ENCODE data around the gene MYOM3. TPM values are rescaled to one million over a fixed set of nuclear protein-coding genes. Genes with fewer than 3 reads are reported as not detected.

The MYOM3 gene
- total and polyA plus RNA-seq, 2 of the 4 experiments (the other 2 are of a cell fraction), result 0.03 TPM; not detected in 1

- Histone ChIP-seq H3K4ac (ENCODE audit: low read depth, low read length) (no peak overlapping the region), H3K14ac (replicated peaks; ENCODE audit: low read depth, low read length) (no peak overlapping the region), H3K56ac (ENCODE audit: extremely low read depth, insufficient read depth, low read length) (no peak overlapping the region), H2BK120ac (ENCODE audit: low read depth, low read length) (no peak overlapping the region), H3K4me2 (ENCODE audit: low read depth, low read length) (no peak overlapping the region), H4K5ac (ENCODE audit: low read depth, low read length) (no peak overlapping the region), H4K91ac (ENCODE audit: insufficient read depth, low read depth, low read length) (no peak overlapping the region), H3K9me3 (ENCODE audit: control insufficient read depth, insufficient read depth, low read length) (no peaks in the 10 kb centered on the region), H2AK9ac (replicated peaks; ENCODE audit: low read depth, low read length, poor library complexity) (no peak overlapping the region), H3K4me3 (ENCODE audit: insufficient read depth, low read depth, low read length) (no peak overlapping the region), H2BK20ac (ENCODE audit: low read depth, low read length) (no peak overlapping the region), H3K27me3 (ENCODE audit: control insufficient read depth, insufficient read depth, low read length) (no peaks in the 10 kb centered on the region), H3K36me3 (ENCODE audit: control insufficient read depth, insufficient read depth, low read length) (no peaks in the 10 kb centered on the region), H4K8ac (ENCODE audit: low read depth in 2 of 2, low read length in 2 of 2) (no peak overlapping the region), H3K18ac (ENCODE audit: low read depth, low read length) (no peak overlapping the region), H3K23ac (ENCODE audit: low read depth, low read length) (no peak overlapping the region), H4K20me1 (ENCODE audit: insufficient read depth, low read length) (peaks cover 20% of the 10 kb centered on the region), H2AFZ (replicated peaks; ENCODE audit: low read length, poor library complexity) (no peak overlapping the region), H2AK5ac (ENCODE audit: low read depth, low read length) (no peak overlapping the region), H3K27ac (ENCODE audit: insufficient read depth, low read length) (no peak overlapping the region), H2BK5ac (ENCODE audit: low read depth, low read length, poor library complexity, severe bottlenecking) (no peak overlapping the region), H3K4me1 (ENCODE audit: control insufficient read depth, insufficient read depth, low read length) (peaks cover 5% of the 10 kb centered on the region), H3K9me1 (ENCODE audit: insufficient read depth, low read length) (peaks cover 4% of the 10 kb centered on the region; the same call in 1 of the 2 replicates), H3K9ac (ENCODE audit: low read depth, low read length) (no peak overlapping the region), H3K79me1 (ENCODE audit: low read depth in 1 of 2, low read length in 2 of 2) (no peaks in the 10 kb centered on the region), H2BK15ac (ENCODE audit: low read depth, low read length) (no peak overlapping the region)
- intact Hi-C loops (cut with micrococcal nuclease) (no loop called here), dilution Hi-C loops (cut with HindIII; ENCODE audit: low sequenced_read_pairs, unreplicated experiment) (no loop called here), in situ Hi-C loops (cut with MboI; ENCODE audit: low sequenced_read_pairs) (no loop called here)
- POLR2A ChIA-PET (ENCODE audit: unreplicated experiment), result no interaction called here
- CTCF ChIA-PET, result no interaction called here
- BruUV-seq (replicated peaks), result no TSS peak
- no peak for TF ChIP-seq CTCF (conservative IDR thresholded peaks at IDR 0.05; ENCODE audit: low read depth, low read length)
- no peak for TF ChIP-seq POLR2A (IDR thresholded peaks at IDR 0.05; ENCODE audit: low read depth, low read length)
- TF ChIP-seq SMC3 (IDR thresholded peaks at IDR 0.05; ENCODE audit: low read depth, low read length), result no peak
- TF ChIP-seq BHLHE40 (IDR thresholded peaks at IDR 0.05; ENCODE audit: low read depth, low read length), result no peak
- TF ChIP-seq USF2 (IDR thresholded peaks at IDR 0.05; ENCODE audit: low read depth, low read length), result no peak
- TF ChIP-seq, protein P1, sequence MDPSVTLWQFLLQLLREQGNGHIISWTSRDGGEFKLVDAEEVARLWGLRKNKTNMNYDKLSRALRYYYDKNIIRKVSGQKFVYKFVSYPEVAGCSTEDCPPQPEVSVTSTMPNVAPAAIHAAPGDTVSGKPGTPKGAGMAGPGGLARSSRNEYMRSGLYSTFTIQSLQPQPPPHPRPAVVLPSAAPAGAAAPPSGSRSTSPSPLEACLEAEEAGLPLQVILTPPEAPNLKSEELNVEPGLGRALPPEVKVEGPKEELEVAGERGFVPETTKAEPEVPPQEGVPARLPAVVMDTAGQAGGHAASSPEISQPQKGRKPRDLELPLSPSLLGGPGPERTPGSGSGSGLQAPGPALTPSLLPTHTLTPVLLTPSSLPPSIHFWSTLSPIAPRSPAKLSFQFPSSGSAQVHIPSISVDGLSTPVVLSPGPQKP (IDR thresholded peaks at IDR 0.05; ENCODE audit: borderline replicate concordance, low read depth, low read length), result no peak
- TF ChIP-seq MXI1 (IDR thresholded peaks at IDR 0.05; ENCODE audit: borderline replicate concordance, low read depth, low read length), result no peak
- TF ChIP-seq CEBPB (IDR thresholded peaks at IDR 0.05; ENCODE audit: low read depth, low read length), result no peak
- TF ChIP-seq MAZ (IDR thresholded peaks at IDR 0.05; ENCODE audit: borderline replicate concordance, low read depth, low read length), result no peak
- TF ChIP-seq RFX5 (IDR thresholded peaks at IDR 0.05; ENCODE audit: low read depth, low read length), result no peak
- no peak for TF ChIP-seq CHD1 (IDR thresholded peaks at IDR 0.05; ENCODE audit: low read depth, low read length)
- TF ChIP-seq NFE2L2 (IDR thresholded peaks at IDR 0.05; ENCODE audit: low read depth, low read length), result no peak
- no peak for TF ChIP-seq RCOR1 (IDR thresholded peaks at IDR 0.05; ENCODE audit: insufficient replicate concordance, low read length)
- TF ChIP-seq MAFK (IDR thresholded peaks at IDR 0.05; ENCODE audit: low read depth, low read length), result no peak
- TF ChIP-seq FOS (IDR thresholded peaks at IDR 0.05; ENCODE audit: low read depth, low read length), result no peak
- no peak for TF ChIP-seq RAD21 (IDR thresholded peaks at IDR 0.05; ENCODE audit: low read length)
- DNase-seq, result no peak
- ATAC-seq (ENCODE audit: low read depth), result no peak
- no CpG with 5 or more reads among the region's 1 CpG for WGBS, 2 experiments (ENCODE audit: extremely low coverage in 2 of 2, insufficient read length in 1 of 2)
Observed at GRCh38 chr1:24043345-24044032, 68.4 kb downstream of the MYOM3 start.
